ENCODE measurements around the gene TMEM35B. TPM values are rescaled to one million over a fixed set of nuclear protein-coding genes. Genes with fewer than 3 reads are reported as not detected.
"Not testable (repeated sequence)": the region's sequence is repeated elsewhere in the genome, so short reads cannot be mapped to it uniquely, and the experiment has no call there.

TMEM35B gene
- total RNA-seq, 1 experiment from 2014 or later: 18.7 TPM

DNA sequence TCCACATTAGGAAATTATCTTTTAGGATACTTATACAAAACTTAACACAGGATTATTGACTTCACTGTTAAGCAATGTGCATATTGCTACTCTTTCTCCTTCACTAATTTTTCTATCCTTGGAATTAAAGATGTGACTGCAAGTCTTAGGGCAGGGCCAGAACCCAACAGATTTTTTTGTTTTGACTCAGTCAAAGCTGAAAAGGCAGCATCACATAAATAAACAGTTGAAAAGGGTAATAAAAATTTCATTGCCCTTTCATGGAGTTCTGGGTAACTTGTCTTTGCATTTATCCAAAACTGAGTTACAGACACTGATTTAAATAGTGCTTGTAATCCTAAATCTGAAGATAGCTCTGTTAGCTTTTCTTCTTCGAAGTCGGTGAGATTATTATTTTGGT lies 1.9 kb upstream of the TMEM35B start:
- TF ChIP-seq, protein P1, sequence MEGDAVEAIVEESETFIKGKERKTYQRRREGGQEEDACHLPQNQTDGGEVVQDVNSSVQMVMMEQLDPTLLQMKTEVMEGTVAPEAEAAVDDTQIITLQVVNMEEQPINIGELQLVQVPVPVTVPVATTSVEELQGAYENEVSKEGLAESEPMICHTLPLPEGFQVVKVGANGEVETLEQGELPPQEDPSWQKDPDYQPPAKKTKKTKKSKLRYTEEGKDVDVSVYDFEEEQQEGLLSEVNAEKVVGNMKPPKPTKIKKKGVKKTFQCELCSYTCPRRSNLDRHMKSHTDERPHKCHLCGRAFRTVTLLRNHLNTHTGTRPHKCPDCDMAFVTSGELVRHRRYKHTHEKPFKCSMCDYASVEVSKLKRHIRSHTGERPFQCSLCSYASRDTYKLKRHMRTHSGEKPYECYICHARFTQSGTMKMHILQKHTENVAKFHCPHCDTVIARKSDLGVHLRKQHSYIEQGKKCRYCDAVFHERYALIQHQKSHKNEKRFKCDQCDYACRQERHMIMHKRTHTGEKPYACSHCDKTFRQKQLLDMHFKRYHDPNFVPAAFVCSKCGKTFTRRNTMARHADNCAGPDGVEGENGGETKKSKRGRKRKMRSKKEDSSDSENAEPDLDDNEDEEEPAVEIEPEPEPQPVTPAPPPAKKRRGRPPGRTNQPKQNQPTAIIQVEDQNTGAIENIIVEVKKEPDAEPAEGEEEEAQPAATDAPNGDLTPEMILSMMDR (IDR thresholded peaks at IDR 0.05): no peak
- TF ChIP-seq SIN3A (IDR thresholded peaks at IDR 0.05; ENCODE audit: borderline replicate concordance, insufficient read depth, low read depth, low read length) (no peak), POLR2AphosphoS5 (IDR thresholded peaks at IDR 0.05; ENCODE audit: low read depth, low read length) (no peak), TCF7L2 (IDR thresholded peaks at IDR 0.05; ENCODE audit: low read depth, low read length) (no peak)
- TF ChIP-seq, protein P2, sequence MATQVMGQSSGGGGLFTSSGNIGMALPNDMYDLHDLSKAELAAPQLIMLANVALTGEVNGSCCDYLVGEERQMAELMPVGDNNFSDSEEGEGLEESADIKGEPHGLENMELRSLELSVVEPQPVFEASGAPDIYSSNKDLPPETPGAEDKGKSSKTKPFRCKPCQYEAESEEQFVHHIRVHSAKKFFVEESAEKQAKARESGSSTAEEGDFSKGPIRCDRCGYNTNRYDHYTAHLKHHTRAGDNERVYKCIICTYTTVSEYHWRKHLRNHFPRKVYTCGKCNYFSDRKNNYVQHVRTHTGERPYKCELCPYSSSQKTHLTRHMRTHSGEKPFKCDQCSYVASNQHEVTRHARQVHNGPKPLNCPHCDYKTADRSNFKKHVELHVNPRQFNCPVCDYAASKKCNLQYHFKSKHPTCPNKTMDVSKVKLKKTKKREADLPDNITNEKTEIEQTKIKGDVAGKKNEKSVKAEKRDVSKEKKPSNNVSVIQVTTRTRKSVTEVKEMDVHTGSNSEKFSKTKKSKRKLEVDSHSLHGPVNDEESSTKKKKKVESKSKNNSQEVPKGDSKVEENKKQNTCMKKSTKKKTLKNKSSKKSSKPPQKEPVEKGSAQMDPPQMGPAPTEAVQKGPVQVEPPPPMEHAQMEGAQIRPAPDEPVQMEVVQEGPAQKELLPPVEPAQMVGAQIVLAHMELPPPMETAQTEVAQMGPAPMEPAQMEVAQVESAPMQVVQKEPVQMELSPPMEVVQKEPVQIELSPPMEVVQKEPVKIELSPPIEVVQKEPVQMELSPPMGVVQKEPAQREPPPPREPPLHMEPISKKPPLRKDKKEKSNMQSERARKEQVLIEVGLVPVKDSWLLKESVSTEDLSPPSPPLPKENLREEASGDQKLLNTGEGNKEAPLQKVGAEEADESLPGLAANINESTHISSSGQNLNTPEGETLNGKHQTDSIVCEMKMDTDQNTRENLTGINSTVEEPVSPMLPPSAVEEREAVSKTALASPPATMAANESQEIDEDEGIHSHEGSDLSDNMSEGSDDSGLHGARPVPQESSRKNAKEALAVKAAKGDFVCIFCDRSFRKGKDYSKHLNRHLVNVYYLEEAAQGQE (IDR thresholded peaks at IDR 0.05; ENCODE audit: insufficient read depth in 1 of 2, low read depth in 2 of 2, low read length in 1 of 2): no peak
- H3K27ac ChIP-seq (ENCODE audit: low read length): no peak overlapping the region
- ATAC-seq (no peak), DNase-seq (ENCODE audit: low read depth, low spot score) (no peak)
- intact Hi-C loops (cut with micrococcal nuclease; ENCODE audit: unreplicated experiment) (no loop called here), in situ Hi-C loops (cut with HindIII; ENCODE audit: low pct_unique_long_range_greater_than_20kb, low sequenced_read_pairs) (no loop called here)
- ChIA-PET POLR2A (no interaction called here), CTCF (no interaction called here)
- no peak overlapping the region for H3K4me3 ChIP-seq (ENCODE audit: low read depth in 2 of 2, low read length in 2 of 2)
- no TSS peak for BruUV-seq (replicated peaks)
- no peaks in the 10 kb centered on the region for H3K9me3 ChIP-seq (ENCODE audit: control insufficient read depth, insufficient read depth, low read depth, low read length)
- peaks cover 2% of the 10 kb centered on the region; the same call in 1 of the 2 replicates for H3K36me3 ChIP-seq (ENCODE audit: control insufficient read depth, insufficient read depth, low read length)
- H3K4me1 ChIP-seq (ENCODE audit: control insufficient read depth, insufficient read depth, low read length): peaks cover 13% of the 10 kb centered on the region
- H3K27me3 ChIP-seq (ENCODE audit: control insufficient read depth, insufficient read depth, low read length): no peaks in the 10 kb centered on the region

DNA sequence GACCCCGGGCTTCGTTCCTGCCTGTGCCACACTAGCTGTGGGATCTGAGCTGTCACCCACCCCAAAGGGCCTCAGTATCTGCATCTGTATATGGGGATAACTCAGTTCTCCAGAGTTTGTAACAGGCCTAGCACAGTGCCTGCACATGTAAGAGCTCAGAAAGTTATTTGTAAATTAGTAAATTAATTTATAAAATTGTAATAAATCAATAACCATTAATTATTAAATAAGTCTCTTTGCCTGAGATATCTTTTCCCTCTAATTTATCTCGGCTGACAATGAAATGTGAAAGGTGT lies 410 bp upstream of the TMEM35B start:
- H3K9me3 ChIP-seq (ENCODE audit: control insufficient read depth, insufficient read depth, low read depth, low read length); H3K27me3 ChIP-seq (ENCODE audit: control insufficient read depth, insufficient read depth, low read length); intact Hi-C loops (cut with micrococcal nuclease; ENCODE audit: unreplicated experiment); BruUV-seq (replicated peaks); CTCF ChIA-PET; H3K36me3 ChIP-seq (ENCODE audit: control insufficient read depth, insufficient read depth, low read length); DNase-seq (ENCODE audit: low read depth, low spot score); in situ Hi-C loops (cut with HindIII; ENCODE audit: low pct_unique_long_range_greater_than_20kb, low sequenced_read_pairs): not testable (repeated sequence)
- Histone ChIP-seq H3K4me1 (ENCODE audit: control insufficient read depth, insufficient read depth, low read length) (peaks cover 13% of the 10 kb centered on the region), H3K27ac (ENCODE audit: low read length) (peak overlapping the region; percentile 73), H3K4me3 (ENCODE audit: low read depth in 2 of 2, low read length in 2 of 2) (peak overlapping the region; percentile 67 to 81)
- POLR2A ChIA-PET: interaction anchor here (0.6 kb wide), 1 partner anchor 120 kb away, joined by 3 read pairs; no protein-coding TSS in a partner anchor
- peak; percentile 49 for ATAC-seq

DNA sequence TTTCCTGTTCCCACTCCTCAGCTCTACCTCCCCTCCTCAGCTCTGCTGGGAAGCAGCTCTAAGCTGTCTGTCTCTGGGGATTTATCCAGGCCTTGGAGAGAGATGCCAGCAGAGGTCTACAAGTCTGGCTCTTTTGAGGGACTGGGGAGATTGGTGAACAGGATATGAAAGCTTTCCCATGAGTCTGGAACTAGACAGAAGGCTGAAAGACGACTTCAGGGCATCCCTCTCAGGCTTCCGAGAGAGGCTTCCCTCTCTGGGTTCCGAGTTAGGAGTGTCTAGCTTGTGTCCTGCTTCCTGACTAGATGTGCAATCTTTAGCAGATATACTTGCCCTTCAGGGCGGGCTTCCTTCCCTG lies 733 bp downstream of the TMEM35B start:
- no peak for TF ChIP-seq POLR2AphosphoS5 (IDR thresholded peaks at IDR 0.05; ENCODE audit: low read depth, low read length)
- TF ChIP-seq, protein P1 (IDR thresholded peaks at IDR 0.05): no peak
- TF ChIP-seq SIN3A (IDR thresholded peaks at IDR 0.05; ENCODE audit: borderline replicate concordance, insufficient read depth, low read depth, low read length): no peak
- no peak for TF ChIP-seq TCF7L2 (IDR thresholded peaks at IDR 0.05; ENCODE audit: low read depth, low read length)
- TF ChIP-seq, protein P2 (IDR thresholded peaks at IDR 0.05; ENCODE audit: insufficient read depth in 1 of 2, low read depth in 2 of 2, low read length in 1 of 2): no peak
- ChIA-PET POLR2A (interaction anchor here (0.6 kb wide), 1 partner anchor 198 kb away, joined by 5 read pairs; no protein-coding TSS in a partner anchor), CTCF (interaction anchor here (0.6 kb wide), 2 partner anchors 131 to 422 kb away, joined by 5 to 9 read pairs; no protein-coding TSS in a partner anchor)
- Histone ChIP-seq H3K27ac (ENCODE audit: low read length) (peak overlapping the region; percentile 73), H3K9me3 (ENCODE audit: control insufficient read depth, insufficient read depth, low read depth, low read length) (no peaks in the 10 kb centered on the region), H3K4me1 (ENCODE audit: control insufficient read depth, insufficient read depth, low read length) (peaks cover 13% of the 10 kb centered on the region), H3K4me3 (ENCODE audit: low read depth in 2 of 2, low read length in 2 of 2) (peak overlapping the region; percentile 67 to 81), H3K27me3 (ENCODE audit: control insufficient read depth, insufficient read depth, low read length) (no peaks in the 10 kb centered on the region), H3K36me3 (ENCODE audit: control insufficient read depth, insufficient read depth, low read length) (peaks cover 2% of the 10 kb centered on the region)
- peak; percentile 56 for ATAC-seq
- no TSS peak for BruUV-seq (replicated peaks)
- no peak for DNase-seq (ENCODE audit: low read depth, low spot score)
- in situ Hi-C loops (cut with HindIII; ENCODE audit: low pct_unique_long_range_greater_than_20kb, low sequenced_read_pairs) (no loop called here), intact Hi-C loops (cut with micrococcal nuclease; ENCODE audit: unreplicated experiment) (no loop called here)
